SK-N-MC (cell line): ENCODE measurements around the gene CABP4.

Experiments
- EZH2 ChIP-seq: fragments of 200-600 bp; sonication (generic); IDR thresholded peaks from one replicate; pipeline ENCODE4 v1.6.1; 2017; ENCODE audit warnings: antibody characterized with exemption
- FOXP2 ChIP-seq: optimal IDR thresholded peaks from 2 replicates; pipeline ENCODE3; 2011; ENCODE audit warnings: mild to moderate bottlenecking, moderate library complexity; ENCODE audit not compliant: insufficient read depth; ENCODE audit errors: extremely low read length, control extremely low read depth
- POLR2AphosphoS5 ChIP-seq: IDR thresholded peaks from 2 replicates; pipeline ENCODE4 v1.6.1; 2012; ENCODE audit warnings: mild to moderate bottlenecking, low read depth, low read length, borderline replicate concordance

GRCh38 chr11:67431346-67432249, 23.6 kb upstream of the CABP4 start:
- TF ChIP-seq POLR2AphosphoS5 (no peak), EZH2 (no peak), FOXP2 (no peak)
